ENCODE results near the gene PLD6. TPM values are rescaled to one million over a fixed set of nuclear protein-coding genes. Genes with fewer than 3 reads are reported as not detected.
A peak's percentile ranks its signal among the peaks of the same experiment; 100 is the strongest.

Gene PLD6
- total RNA-seq, 1 experiment from 2014 or later = 1.2 TPM

GRCh38 chr17:17172990-17173389, 33.1 kb downstream of the PLD6 start (continued):
- TF ChIP-seq E2F4 (CRISPR knock-in tag; IDR thresholded peaks at IDR 0.05; ENCODE audit: borderline replicate concordance, low read depth) (no peak), ZNF219 (CRISPR knock-in tag; IDR thresholded peaks at IDR 0.05; ENCODE audit: borderline replicate concordance) (no peak), ATF3 (CRISPR knock-in tag; conservative IDR thresholded peaks at IDR 0.05) (no peak), JAZF1 (CRISPR knock-in tag; IDR thresholded peaks at IDR 0.05) (no peak), GTF2I (CRISPR knock-in tag; conservative IDR thresholded peaks at IDR 0.05) (no peak), SOX15 (CRISPR knock-in tag; IDR thresholded peaks at IDR 0.05) (no peak), TP53 (CRISPR knock-in tag; IDR thresholded peaks at IDR 0.05) (no peak), EMX1 (CRISPR knock-in tag; IDR thresholded peaks at IDR 0.05) (no peak), ZSCAN18 (CRISPR knock-in tag; IDR thresholded peaks at IDR 0.05) (no peak)

GRCh38 chr17:17172001-17172939, 33.9 kb downstream of the PLD6 start:
- H3K27ac Mint-ChIP-seq = no peak overlapping the region

More at GRCh38 chr17:17172001-17172939, 33.9 kb downstream of the PLD6 start:
- ChIA-PET POLR2A (interaction anchor here (0.6 kb wide), 1 partner anchor 65 kb away, joined by 4 read pairs; the partner anchor contains the start of gene FLCN), CTCF (interaction anchor here (0.7 to 3.4 kb wide), 4 partner anchors 9 to 181 kb away, joined by 3 to 18 read pairs (median 4); no protein-coding TSS in a partner anchor)
- peaks cover 29% of the 10 kb centered on the region for H3K36me3 Mint-ChIP-seq
- ATAC-seq = peak; percentile 35
- no peaks in the 10 kb centered on the region for H3K9me3 Mint-ChIP-seq
- no peak for TF ChIP-seq CREM (CRISPR knock-in tag; IDR thresholded peaks at IDR 0.05)
- TF ChIP-seq ZSCAN18 (CRISPR knock-in tag; IDR thresholded peaks at IDR 0.05) = no peak
- no peak for TF ChIP-seq OVOL2 (CRISPR knock-in tag; IDR thresholded peaks at IDR 0.05; ENCODE audit: borderline replicate concordance)
- TF ChIP-seq IRF2 (CRISPR knock-in tag; IDR thresholded peaks at IDR 0.05; ENCODE audit: borderline replicate concordance, low read depth) = no peak
- TF ChIP-seq AR (CRISPR knock-in tag; IDR thresholded peaks at IDR 0.05) = no peak
- no peak for TF ChIP-seq GTF2I (CRISPR knock-in tag; conservative IDR thresholded peaks at IDR 0.05)
- no peak for TF ChIP-seq PREB (CRISPR knock-in tag; IDR thresholded peaks at IDR 0.05; ENCODE audit: borderline replicate concordance)
- no peak for TF ChIP-seq ATF1 (CRISPR knock-in tag; IDR thresholded peaks at IDR 0.05)
- no peak for TF ChIP-seq IRF1 (CRISPR knock-in tag; IDR thresholded peaks at IDR 0.05)
- no peak for TF ChIP-seq ERG (CRISPR knock-in tag; IDR thresholded peaks at IDR 0.05)
- TF ChIP-seq TEAD1 (CRISPR knock-in tag; IDR thresholded peaks at IDR 0.05) = no peak
- no peak for TF ChIP-seq JAZF1 (CRISPR knock-in tag; IDR thresholded peaks at IDR 0.05)
- TF ChIP-seq ZNF416 (CRISPR knock-in tag; IDR thresholded peaks at IDR 0.05) = no peak
- TF ChIP-seq TCF7 (CRISPR knock-in tag; IDR thresholded peaks at IDR 0.05; ENCODE audit: low read depth) = no peak
- peak; percentile 29 for DNase-seq (ENCODE audit: low spot score)
- no peak overlapping the region for H3K4me3 Mint-ChIP-seq
- no peaks in the 10 kb centered on the region for H3K27me3 Mint-ChIP-seq (ENCODE audit: low read depth)
- H3K4me1 Mint-ChIP-seq = peaks cover 10% of the 10 kb centered on the region; the same call in 1 of the 2 replicates

All from WTC11 (cell line).